GM10847 (cell line): ENCODE results near the gene LIPG.

Source experiments
- POLR2A ChIP-seq: IDR thresholded peaks from 2 replicates; pipeline ENCODE4 v1.6.1; 2011; ENCODE audit not compliant: insufficient read length; ENCODE audit errors: extremely low read depth

Gene LIPG

GRCh38 chr18:49537232-49537896, 24.5 kb upstream of the LIPG start:
- TF ChIP-seq POLR2A = no peak

DNA sequence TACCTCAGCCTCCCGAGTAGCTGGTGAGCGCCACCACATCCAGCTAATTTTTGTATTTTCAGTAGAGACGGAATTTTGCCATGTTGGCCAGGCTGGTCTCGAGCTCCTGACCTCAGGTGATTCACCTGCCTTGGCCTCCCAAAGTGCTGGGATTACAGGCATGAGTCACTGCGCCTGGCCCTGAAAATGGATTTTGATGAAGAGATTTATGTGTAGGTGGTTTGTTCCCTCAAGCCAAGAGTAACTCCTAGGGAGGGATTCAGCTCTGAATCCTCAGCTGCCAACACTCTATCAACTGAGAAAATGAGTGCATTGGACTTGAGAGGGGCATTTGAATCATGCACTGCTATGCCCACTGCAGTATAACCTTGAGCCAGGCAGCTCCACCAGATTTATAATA, 17.5 kb upstream of the LIPG start:
- no peak for TF ChIP-seq POLR2A

- no peak for TF ChIP-seq POLR2A
Measured at GRCh38 chr18:49546278-49546677, 15.6 kb upstream of the LIPG start.

DNA sequence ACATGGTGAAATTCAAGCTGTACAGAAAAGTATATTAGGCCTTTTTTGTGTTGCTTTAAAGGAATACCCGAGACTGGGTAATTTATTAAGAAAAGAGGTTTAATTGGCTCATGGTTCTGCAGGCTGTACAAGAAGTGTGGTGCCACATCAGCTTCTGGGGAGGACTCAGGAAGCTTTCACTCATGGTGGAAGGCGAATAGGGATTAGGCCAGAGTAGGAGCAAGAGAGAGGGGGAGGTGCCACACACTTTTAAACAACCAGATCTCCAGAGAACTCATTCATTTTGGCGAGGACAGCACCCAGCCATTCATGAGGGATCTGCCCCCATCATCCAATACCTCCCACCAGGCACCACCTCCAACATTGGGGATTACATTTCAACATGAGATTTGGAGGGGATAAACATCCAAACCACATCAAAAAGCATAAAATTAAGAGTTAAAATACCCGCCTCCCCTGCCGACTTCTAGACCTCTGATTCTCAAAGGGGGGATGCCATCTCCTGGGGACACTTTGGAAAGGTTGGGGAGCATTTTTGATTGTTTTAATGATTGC, 15.1 kb upstream of the LIPG start:
- no peak for TF ChIP-seq POLR2A

DNA sequence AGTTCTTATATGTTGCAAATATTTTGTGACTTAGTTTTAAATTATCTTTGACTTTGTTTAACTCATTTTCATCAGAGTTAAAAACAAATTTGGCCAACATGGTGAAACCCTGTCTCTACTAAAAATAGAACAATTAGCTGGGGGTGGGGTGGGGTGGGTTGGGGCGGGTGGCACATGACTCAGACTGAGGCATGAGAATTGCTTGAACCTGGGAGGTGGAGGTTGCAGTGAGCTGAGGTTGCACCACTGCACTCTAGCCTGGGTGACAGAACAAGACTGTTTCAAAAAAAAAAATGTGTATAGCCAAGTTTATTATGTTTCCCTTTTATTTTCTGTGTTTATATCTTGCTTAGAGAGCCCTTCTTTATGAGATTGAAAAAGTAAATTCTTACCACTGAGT, 14.2 kb upstream of the LIPG start:
- TF ChIP-seq POLR2A = no peak

- TF ChIP-seq POLR2A = no peak
Measured at GRCh38 chr18:49548229-49548636, 13.6 kb upstream of the LIPG start.

DNA sequence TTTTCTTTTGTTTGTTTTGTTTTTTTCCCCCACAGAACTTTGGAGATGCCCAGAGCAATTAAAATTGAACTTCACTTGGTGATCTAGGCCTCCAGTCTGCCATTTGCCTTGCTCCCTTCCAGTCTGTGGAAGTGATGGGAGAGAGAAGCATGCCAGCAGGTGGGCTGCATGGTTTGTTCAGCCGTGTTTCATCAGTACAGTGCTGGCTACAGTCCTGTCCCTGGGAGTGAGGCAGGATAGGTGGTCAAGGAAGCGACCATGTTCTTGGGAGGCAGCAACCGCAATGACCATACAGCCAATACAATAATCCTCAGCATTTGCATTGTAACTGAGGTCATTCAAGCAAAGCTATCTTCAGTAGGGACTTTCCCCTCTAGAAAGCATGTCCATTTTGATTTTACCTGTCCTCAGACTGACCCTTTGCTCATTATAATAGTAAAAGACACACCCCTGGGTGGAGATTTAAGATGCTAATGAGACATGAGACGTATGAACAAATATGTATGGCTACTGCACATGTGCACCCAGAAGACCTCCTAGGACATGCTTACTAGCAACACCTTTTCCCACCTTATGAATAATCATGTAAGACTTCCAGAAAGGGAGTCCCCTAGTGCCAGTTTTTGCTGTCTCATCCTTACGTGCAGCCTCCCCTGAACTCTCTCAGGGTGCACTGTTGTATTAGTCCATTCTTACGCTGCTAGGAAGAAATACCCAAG, 11.1 kb upstream of the LIPG start:
- TF ChIP-seq POLR2A = no peak

DNA sequence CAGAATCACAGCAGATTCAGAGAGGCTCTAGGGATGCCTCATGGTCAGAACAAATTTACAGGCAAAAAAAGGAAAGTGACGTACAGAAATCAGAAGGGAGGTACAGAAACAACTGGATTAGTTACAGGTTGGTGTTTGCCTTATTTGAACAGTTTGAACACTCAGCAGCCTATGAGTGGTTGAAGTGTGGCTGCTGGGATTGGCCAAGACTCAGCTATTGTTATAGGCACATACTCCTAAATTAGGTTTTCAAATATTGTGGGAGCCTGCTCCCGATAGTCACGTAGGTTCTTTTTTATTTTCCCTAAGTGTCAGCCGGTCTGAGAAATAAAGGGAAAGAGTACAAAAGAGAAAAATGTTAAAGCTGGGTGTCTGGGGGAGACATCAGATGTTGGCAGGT, 8.9 kb upstream of the LIPG start:
- TF ChIP-seq POLR2A = no peak

DNA sequence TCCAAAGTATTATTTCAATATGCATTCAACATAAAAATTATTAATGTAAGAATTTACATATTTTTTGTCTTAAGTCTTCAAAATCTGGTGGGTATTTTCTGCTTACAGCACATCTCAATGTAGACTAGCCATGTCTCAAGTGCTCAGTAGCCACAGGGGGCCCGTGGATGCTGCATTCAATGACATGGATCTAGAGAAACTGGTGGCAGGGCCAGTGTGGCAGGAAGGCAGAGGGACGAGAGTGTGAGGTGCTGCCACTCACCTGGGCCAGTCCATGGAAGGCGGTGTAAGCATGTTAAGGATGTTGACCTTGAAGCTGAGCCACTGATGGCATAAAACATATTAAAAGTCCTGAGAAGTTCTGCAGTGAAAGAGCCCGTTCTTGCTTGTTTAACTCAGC, 6.2 kb upstream of the LIPG start:
- no peak for TF ChIP-seq POLR2A

DNA sequence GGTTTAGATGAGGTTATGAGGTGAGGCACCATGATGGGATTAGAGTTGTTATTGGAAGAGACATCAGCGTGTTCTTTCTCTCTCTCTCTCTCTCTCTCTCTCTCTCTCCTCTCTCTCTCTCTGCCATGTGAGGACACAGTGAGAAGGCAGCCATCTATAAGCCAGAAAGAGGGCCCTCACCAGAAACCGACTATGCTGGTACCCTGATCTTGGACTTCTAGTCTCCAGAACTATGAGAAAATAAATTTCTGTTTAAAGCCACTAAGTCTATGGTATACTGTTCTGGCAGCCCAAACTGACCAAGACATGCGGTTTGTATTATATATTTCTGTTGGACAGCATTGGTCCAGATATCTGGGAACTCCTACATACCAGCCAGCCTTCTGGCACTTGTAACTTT, 3.5 kb upstream of the LIPG start:
- no peak for TF ChIP-seq POLR2A

- TF ChIP-seq POLR2A = no peak
Measured at GRCh38 chr18:49560277-49560623, 1.6 kb upstream of the LIPG start.

- no peak for TF ChIP-seq POLR2A
Measured at GRCh38 chr18:49560624-49561288, 1.1 kb upstream of the LIPG start.

DNA sequence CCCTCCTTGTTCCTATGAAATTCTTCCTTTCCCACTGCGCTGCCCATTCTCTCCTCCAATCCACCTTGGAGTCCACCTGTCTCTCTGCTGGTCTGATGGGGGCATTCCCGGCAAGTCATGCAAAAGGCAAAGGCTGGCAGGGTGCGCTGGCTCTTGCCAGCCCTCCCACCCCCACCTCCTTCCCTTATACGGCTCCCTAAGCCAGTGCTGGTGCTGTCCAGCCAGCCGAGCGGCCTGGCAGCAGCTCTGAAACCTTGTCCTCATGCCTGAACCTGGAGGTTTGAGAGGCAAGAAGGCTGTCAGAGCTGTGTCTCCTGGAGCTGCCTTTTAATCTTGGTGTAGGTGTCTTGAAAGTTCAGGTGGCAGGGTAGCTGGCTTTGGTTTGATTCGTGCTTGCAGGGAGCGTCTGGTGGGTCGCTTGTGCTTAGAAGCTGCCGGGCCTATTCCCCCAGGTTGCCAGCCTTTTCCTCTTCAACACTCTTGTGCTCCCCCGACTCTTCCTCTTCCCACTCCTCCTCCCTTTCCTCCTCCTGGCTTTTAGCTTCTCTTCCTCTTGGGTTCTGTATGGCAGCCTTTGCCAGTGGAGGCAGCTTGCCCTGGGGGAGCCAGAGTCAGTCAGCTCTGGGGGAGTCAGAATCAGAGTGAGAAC, 748 bp downstream of the LIPG start:
- no peak for TF ChIP-seq POLR2A

DNA sequence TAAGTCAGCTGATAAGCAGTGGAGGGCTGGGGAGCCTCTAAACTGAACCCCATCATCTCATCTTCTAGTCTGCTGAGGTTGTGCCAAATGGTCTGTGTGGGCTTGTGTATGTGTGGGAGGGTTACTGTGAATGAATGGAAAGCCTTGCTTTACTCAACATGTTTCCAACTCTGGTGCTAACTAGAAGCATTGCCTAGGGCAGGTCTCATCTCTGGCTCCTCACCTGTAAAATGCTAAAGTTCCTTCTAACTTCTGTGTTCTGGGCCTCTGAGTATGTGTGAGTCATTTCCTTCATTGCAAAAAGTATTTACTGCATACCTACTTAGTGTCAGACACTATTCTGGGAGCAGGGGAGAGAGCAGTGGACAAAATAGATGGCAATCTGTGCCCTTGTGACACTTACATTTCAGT, 1.3 kb downstream of the LIPG start:
- TF ChIP-seq POLR2A = no peak

- no peak for TF ChIP-seq POLR2A
Measured at GRCh38 chr18:49563701-49564517, 2.1 kb downstream of the LIPG start.
